Measurements from ENCODE around the gene AK5. TPM values are rescaled to one million over a fixed set of nuclear protein-coding genes. Genes with fewer than 3 reads are reported as not detected.

AK5 gene
- total and polyA plus RNA-seq, 3 donors from 2014 or later: 28.0 to 40.4 (median 28.7) TPM

DNA sequence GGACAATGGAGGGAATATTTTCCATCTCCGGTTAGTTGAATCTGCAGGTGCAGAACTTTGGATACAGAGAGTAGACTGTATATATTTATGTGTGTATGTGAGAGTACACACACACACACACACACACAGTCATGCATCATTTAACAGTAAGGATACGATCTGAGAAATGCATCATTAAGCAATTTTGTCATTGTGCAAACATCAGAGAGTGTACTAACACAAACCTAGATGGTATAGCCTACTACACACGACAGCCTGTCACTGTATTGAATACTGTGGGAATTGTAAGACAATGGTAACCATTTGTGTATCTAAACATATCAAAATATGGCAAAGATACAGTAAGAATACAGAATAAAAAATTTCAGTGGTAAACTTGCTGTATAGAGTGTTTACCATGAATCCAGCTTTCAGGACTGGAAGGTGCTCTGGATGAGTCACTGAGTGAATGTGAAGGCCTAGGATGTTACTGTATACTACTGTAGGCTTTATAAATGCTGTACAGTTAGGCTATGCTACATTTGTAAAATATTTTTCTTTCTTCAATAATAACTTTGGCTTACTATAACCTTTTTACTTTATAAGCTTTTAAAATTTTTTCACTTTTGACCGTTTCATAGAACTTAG lies 262.1 kb downstream of the AK5 start:
- Histone ChIP-seq H3K4me3 (no peak overlapping the region), H3K4me1 (no peaks in the 10 kb centered on the region), H3K9me3 (no peaks in the 10 kb centered on the region), H3K36me3 (ENCODE audit: low read depth, missing control alignments) (no peaks in the 10 kb centered on the region), H3K27me3 (no peaks in the 10 kb centered on the region), H3K27ac (no peak overlapping the region)
- intact Hi-C loops (cut with DNase I; ENCODE audit: low total_unique reads): no loop called here
- no peak for DNase-seq
- 90 to 94% methylated on average over 4 of the region's 4 CpGs for whole genome bisulfite sequencing, 2 donors
- TF ChIP-seq CTCF (IDR thresholded peaks at IDR 0.05): no peak
- no peak for TF ChIP-seq POLR2A (IDR thresholded peaks at IDR 0.05)

DNA sequence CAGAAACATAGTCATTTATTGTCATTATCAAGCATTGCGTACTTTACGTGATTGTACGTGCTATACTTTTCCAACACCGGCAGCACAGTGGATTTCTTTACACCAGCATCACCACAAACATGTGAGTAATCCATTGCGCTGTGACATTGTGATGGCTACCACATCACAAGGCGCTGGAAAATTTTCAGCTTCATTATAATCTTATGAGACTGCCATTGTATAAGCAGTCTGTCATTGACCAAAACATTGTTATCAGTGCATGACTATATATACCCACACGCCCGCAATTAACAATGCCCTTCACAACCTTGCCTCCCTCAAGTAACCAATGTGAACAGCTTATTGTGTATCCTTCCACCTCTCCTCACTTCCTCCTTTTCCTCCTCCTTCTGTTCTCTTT lies 263.0 kb downstream of the AK5 start:
- H3K4me3 ChIP-seq: no peak overlapping the region
- H3K36me3 ChIP-seq (ENCODE audit: low read depth, missing control alignments): no peaks in the 10 kb centered on the region
- 91 to 92% methylated on average over 8 of the region's 8 CpGs for WGBS, 2 donors
- no peak for DNase-seq
- no peaks in the 10 kb centered on the region for H3K9me3 ChIP-seq
- intact Hi-C loops (cut with DNase I; ENCODE audit: low total_unique reads): no loop called here
- TF ChIP-seq POLR2A (IDR thresholded peaks at IDR 0.05) (no peak), CTCF (IDR thresholded peaks at IDR 0.05) (no peak)
- H3K4me1 ChIP-seq: no peaks in the 10 kb centered on the region
- H3K27me3 ChIP-seq: no peaks in the 10 kb centered on the region
- no peak overlapping the region for H3K27ac ChIP-seq

DNA sequence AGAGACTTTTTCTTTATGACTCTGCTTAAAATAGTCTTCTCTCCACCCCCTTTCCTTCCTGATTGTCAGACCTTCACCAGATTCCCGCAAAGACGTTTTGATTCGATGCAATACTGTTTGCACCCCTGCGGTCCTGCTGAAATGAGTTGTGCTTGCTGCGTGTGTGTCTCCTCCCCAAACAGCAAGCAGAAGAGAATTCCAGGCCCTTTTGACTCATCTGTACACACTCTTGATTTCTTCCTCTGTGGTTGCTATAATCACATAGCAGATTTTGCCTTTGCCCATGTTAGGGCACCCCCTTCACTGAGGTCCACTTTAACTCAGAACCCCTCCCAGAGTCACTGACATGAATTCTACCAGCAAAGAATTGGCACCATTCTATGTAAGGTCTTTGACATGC lies 264.2 kb downstream of the AK5 start:
- no peaks in the 10 kb centered on the region for H3K27me3 ChIP-seq
- DNase-seq: no peak
- intact Hi-C loops (cut with DNase I; ENCODE audit: low total_unique reads): no loop called here
- WGBS, 2 donors: 73 to 86% methylated on average over 5 of the region's 5 CpGs
- no peak overlapping the region for H3K4me3 ChIP-seq
- no peaks in the 10 kb centered on the region for H3K9me3 ChIP-seq
- H3K4me1 ChIP-seq: no peaks in the 10 kb centered on the region
- no peak overlapping the region for H3K27ac ChIP-seq
- TF ChIP-seq POLR2A (IDR thresholded peaks at IDR 0.05) (no peak), CTCF (IDR thresholded peaks at IDR 0.05) (no peak)
- H3K36me3 ChIP-seq (ENCODE audit: low read depth, missing control alignments): no peaks in the 10 kb centered on the region

DNA sequence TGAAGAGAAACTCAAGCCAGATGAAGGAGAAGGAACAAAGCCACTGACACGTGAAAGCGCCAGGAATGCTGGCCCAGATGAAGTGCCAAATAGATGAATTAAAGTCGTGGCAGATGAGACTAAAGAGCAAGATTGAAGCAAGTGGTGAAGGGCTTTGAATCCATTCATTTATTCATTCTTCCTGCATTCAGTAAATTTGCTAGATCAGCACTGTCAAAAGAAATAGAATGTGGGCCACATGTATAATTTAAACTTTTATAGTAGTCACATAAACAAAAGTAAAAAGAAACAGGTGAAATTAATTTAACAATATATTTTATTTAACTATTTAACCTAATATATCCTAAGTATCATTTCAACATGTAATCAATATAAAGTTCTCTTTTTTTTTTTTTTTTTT lies 265.1 kb downstream of the AK5 start:
- intact Hi-C loops (cut with DNase I; ENCODE audit: low total_unique reads): no loop called here
- no peaks in the 10 kb centered on the region for H3K36me3 ChIP-seq (ENCODE audit: low read depth, missing control alignments)
- 86% methylated on average over 3 of the region's 3 CpGs for WGBS, 2 donors
- no peak overlapping the region for H3K4me3 ChIP-seq
- DNase-seq: no peak
- no peaks in the 10 kb centered on the region for H3K4me1 ChIP-seq
- no peaks in the 10 kb centered on the region for H3K27me3 ChIP-seq
- no peaks in the 10 kb centered on the region for H3K9me3 ChIP-seq
- no peak overlapping the region for H3K27ac ChIP-seq
- TF ChIP-seq POLR2A (IDR thresholded peaks at IDR 0.05) (no peak), CTCF (IDR thresholded peaks at IDR 0.05) (no peak)

GRCh38 chr1:77548285-77548684 lies 266.5 kb downstream of the AK5 start:
- no peak for DNase-seq
- Histone ChIP-seq H3K36me3 (ENCODE audit: low read depth, missing control alignments) (no peaks in the 10 kb centered on the region), H3K27me3 (no peaks in the 10 kb centered on the region), H3K9me3 (no peaks in the 10 kb centered on the region), H3K4me3 (no peak overlapping the region), H3K4me1 (no peaks in the 10 kb centered on the region), H3K27ac (no peak overlapping the region)
- no peak for TF ChIP-seq POLR2A (IDR thresholded peaks at IDR 0.05)
- no peak for TF ChIP-seq CTCF (IDR thresholded peaks at IDR 0.05)
- 84 to 86% methylated on average over 3 of the region's 3 CpGs for WGBS, 2 donors
- intact Hi-C loops (cut with DNase I; ENCODE audit: low total_unique reads): no loop called here
